ENCODE results near the gene GLTPD2. TPM values are rescaled to one million over a fixed set of nuclear protein-coding genes. Genes with fewer than 3 reads are reported as not detected.

GLTPD2 gene
- total RNA-seq, 6 donors from 2014 or later: 0.24 to 0.97 TPM; not detected in 4

DNA sequence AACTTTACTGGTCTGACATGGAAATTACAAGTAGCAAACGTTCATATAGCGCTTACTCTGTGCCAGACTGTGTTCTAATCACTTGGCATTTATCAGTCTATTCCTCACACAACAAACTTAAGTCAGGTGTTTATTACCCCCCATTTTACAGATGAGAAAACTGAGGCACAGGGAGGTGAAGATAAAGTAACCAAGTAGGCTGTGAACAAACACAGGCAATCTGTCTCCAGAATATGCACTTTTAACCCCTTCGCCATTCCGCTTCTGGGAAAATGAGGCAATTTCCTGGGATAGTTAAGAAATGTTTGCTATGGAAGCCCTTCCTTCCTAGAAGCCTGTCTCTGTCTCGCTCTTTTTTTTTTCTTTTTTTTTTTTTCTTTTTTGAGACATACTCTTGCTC is 36.8 kb upstream of the GLTPD2 start:
- no peaks in the 10 kb centered on the region for H3K36me3 ChIP-seq
- TF ChIP-seq POLR2AphosphoS5 (IDR thresholded peaks at IDR 0.05) (peak in 1 of 2 donors; percentile 67), EP300 (IDR thresholded peaks at IDR 0.05) (no peak), POLR2A (IDR thresholded peaks at IDR 0.05) (no peak)
- H3K27ac ChIP-seq: no peak overlapping the region
- no peaks in the 10 kb centered on the region for H3K27me3 ChIP-seq
- no peak for ATAC-seq (ENCODE audit: low FRiP score in 2 of 2)
- no peak overlapping the region for H3K4me3 ChIP-seq
- peaks cover 5 to 12% (median 8%) of the 10 kb centered on the region in 4 donors for H3K4me1 ChIP-seq
- 51 to 58% methylated on average over 5 of the region's 5 CpGs for WGBS, 2 donors
- no peak for DNase-seq
- no peaks in the 10 kb centered on the region for H3K9me3 ChIP-seq

- H3K9me3 ChIP-seq: no peaks in the 10 kb centered on the region
- 86 to 97% methylated on average over 1 of the region's 1 CpG for WGBS, 2 donors
- TF ChIP-seq, protein P1, sequence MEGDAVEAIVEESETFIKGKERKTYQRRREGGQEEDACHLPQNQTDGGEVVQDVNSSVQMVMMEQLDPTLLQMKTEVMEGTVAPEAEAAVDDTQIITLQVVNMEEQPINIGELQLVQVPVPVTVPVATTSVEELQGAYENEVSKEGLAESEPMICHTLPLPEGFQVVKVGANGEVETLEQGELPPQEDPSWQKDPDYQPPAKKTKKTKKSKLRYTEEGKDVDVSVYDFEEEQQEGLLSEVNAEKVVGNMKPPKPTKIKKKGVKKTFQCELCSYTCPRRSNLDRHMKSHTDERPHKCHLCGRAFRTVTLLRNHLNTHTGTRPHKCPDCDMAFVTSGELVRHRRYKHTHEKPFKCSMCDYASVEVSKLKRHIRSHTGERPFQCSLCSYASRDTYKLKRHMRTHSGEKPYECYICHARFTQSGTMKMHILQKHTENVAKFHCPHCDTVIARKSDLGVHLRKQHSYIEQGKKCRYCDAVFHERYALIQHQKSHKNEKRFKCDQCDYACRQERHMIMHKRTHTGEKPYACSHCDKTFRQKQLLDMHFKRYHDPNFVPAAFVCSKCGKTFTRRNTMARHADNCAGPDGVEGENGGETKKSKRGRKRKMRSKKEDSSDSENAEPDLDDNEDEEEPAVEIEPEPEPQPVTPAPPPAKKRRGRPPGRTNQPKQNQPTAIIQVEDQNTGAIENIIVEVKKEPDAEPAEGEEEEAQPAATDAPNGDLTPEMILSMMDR (IDR thresholded peaks at IDR 0.05): no peak
- TF ChIP-seq POLR2A (IDR thresholded peaks at IDR 0.05) (no peak), EP300 (IDR thresholded peaks at IDR 0.05) (no peak), POLR2AphosphoS5 (IDR thresholded peaks at IDR 0.05) (no peak)
- no peak overlapping the region for H3K27ac ChIP-seq
- peaks cover 2 to 5% (median 3%) of the 10 kb centered on the region in 4 donors for H3K4me1 ChIP-seq
- ATAC-seq (ENCODE audit: low FRiP score in 2 of 2) (no peak), DNase-seq (no peak)
- H3K36me3 ChIP-seq: no peaks in the 10 kb centered on the region
- H3K27me3 ChIP-seq: no peaks in the 10 kb centered on the region
- H3K4me3 ChIP-seq: no peak overlapping the region
Observed at GRCh38 chr17:4753392-4753791, 35.4 kb upstream of the GLTPD2 start.

DNA sequence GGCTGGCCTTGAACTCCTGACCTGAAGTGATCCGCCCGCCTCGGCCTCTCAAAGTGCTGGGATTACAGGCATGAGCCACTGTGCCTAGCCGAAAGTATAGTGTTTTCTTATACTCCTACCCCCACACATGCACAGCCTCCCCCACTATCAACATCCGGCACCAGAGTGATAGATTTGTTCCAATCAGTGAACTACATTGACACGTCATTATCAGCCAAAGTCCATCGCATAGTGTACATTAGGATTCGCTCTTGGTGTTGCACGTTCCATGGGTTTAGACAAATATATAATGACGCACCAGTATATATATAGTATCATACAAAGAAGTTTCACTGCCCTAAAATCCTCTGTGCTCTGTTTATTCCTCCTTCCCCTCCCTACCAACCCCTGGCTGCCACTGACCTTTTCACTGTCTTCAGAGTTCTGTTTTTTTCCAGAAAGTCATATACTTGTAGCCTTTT is 29.0 kb upstream of the GLTPD2 start:
- Histone ChIP-seq H3K9me3 (no peaks in the 10 kb centered on the region), H3K27me3 (no peaks in the 10 kb centered on the region), H3K27ac (no peak overlapping the region), H3K4me1 (no peaks in the 10 kb centered on the region), H3K36me3 (no peaks in the 10 kb centered on the region), H3K4me3 (no peak overlapping the region)
- no peak for TF ChIP-seq POLR2A (IDR thresholded peaks at IDR 0.05)
- TF ChIP-seq POLR2AphosphoS5 (IDR thresholded peaks at IDR 0.05): no peak
- TF ChIP-seq, protein P1 (IDR thresholded peaks at IDR 0.05): no peak
- no peak for TF ChIP-seq EP300 (IDR thresholded peaks at IDR 0.05)
- 72 to 84% methylated on average over 10 of the region's 10 CpGs for WGBS, 2 donors
- DNase-seq (no peak), ATAC-seq (ENCODE audit: low FRiP score in 2 of 2) (peak; percentile 69 to 82)

DNA sequence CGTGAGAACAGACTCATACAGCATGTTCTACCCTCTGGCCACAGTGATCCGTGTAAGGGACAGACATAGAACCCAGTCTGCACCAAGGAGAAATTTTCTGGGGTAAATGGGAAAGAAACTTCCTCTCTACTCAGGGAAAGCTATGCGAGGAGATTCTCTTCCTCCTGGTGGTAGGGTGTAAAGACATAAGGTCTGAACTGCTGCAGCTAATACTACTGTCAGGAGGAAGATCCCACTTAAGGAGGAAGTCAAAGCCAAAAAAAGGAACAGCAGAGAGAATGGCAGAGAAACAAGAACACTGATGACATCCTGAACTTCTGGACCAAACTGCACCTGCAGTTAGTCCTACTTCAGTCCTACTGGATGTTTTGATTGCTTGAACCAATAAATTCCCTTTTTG is 24.2 kb upstream of the GLTPD2 start:
- no peak overlapping the region for H3K4me3 ChIP-seq
- DNase-seq: no peak
- no peaks in the 10 kb centered on the region for H3K27me3 ChIP-seq
- H3K36me3 ChIP-seq: no peaks in the 10 kb centered on the region
- ATAC-seq (ENCODE audit: low FRiP score in 2 of 2): peak; percentile 17 to 67
- H3K27ac ChIP-seq: peak overlapping the region in 3 of 4 donors; percentile 58 to 76 (median 68)
- TF ChIP-seq, protein P1 (IDR thresholded peaks at IDR 0.05): no peak
- TF ChIP-seq POLR2A (IDR thresholded peaks at IDR 0.05) (peak in 1 of 4 donors; percentile 50), POLR2AphosphoS5 (IDR thresholded peaks at IDR 0.05) (no peak), EP300 (IDR thresholded peaks at IDR 0.05) (no peak)
- no peaks in the 10 kb centered on the region for H3K9me3 ChIP-seq
- H3K4me1 ChIP-seq: no peaks in the 10 kb centered on the region
- WGBS, 2 donors: 71 to 74% methylated on average over 3 of the region's 3 CpGs

DNA sequence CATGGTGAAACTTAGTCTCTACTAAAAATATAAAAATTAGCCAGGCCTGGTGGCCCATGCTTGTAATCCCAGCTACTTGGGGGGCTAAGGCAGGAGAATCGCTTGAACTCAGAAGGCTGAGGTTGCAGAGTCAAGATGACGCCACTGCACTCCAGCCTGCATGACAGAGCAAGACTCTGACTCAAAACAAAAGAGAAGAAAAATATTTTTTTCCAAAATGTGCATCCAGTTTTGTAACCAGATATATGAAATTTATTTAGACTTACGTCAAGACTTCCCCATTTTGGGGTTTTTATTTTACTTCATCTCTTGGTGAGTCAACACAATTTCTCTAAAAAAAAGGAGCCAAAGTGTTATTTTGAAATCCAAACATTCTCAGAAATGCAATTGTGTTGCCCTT is 22.6 kb upstream of the GLTPD2 start:
- 68 to 70% methylated on average over 3 of the region's 3 CpGs for WGBS, 2 donors
- Histone ChIP-seq H3K27ac (peak overlapping the region; percentile 52 to 71 (median 64)), H3K36me3 (no peaks in the 10 kb centered on the region), H3K27me3 (no peaks in the 10 kb centered on the region), H3K4me1 (no peaks in the 10 kb centered on the region), H3K4me3 (no peak overlapping the region), H3K9me3 (no peaks in the 10 kb centered on the region)
- TF ChIP-seq POLR2AphosphoS5 (IDR thresholded peaks at IDR 0.05) (no peak), EP300 (IDR thresholded peaks at IDR 0.05) (peak in 2 of 4 donors; percentile 28 to 45)
- ATAC-seq (ENCODE audit: low FRiP score in 2 of 2): peak in 1 of 2 donors; percentile 69
- peak in 1 of 2 donors; percentile 68 for DNase-seq

DNA sequence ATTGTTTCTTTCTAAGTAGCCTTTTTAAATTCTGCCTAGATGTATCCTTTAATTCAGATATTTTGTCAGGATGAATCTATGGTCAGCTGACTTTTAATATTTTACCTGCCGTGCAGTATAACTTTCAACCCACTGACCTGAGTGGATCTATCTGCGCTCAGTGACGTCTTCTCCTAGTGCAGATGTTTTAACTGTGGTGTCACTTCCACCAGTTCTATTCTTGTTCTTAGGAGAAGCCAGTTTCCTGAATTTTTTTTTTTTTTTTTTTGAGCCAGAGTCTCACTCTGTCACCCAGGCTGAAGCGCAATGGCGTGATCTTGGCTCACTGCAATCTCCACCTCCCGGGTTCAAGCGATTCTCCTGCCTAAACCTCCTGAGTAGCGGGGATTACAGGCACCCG is 22.0 kb upstream of the GLTPD2 start:
- peak in 1 of 2 donors; percentile 55 for ATAC-seq (ENCODE audit: low FRiP score in 2 of 2)
- H3K9me3 ChIP-seq: no peaks in the 10 kb centered on the region
- peak overlapping the region; percentile 52 to 69 (median 56) for H3K27ac ChIP-seq
- no peak for TF ChIP-seq POLR2A (IDR thresholded peaks at IDR 0.05)
- TF ChIP-seq POLR2AphosphoS5 (IDR thresholded peaks at IDR 0.05): no peak
- no peak for TF ChIP-seq EP300 (IDR thresholded peaks at IDR 0.05)
- TF ChIP-seq, protein P1 (IDR thresholded peaks at IDR 0.05): no peak
- no peaks in the 10 kb centered on the region for H3K27me3 ChIP-seq
- WGBS, 2 donors: 57 to 67% methylated on average over 8 to 9 of the region's 9 CpGs
- no peaks in the 10 kb centered on the region for H3K4me1 ChIP-seq
- H3K36me3 ChIP-seq: no peaks in the 10 kb centered on the region
- H3K4me3 ChIP-seq: no peak overlapping the region
- DNase-seq: no peak

Data from upper lobe of left lung (tissue), 6 donors.